Left colon (tissue), 2 donors: Measurements from ENCODE around the gene NEU4. TPM values are rescaled to one million over a fixed set of nuclear protein-coding genes. Genes with fewer than 3 reads are reported as not detected.
"Not testable (repeated sequence)": the region's sequence is repeated elsewhere in the genome, so short reads cannot be mapped to it uniquely, and the experiment has no call there.

Experiments
- ATAC-seq: fragments of 200-7000 bp; cut with Tn5 transposase; one replicate; pipeline ENCODE4 v1.9.1; 2020; ENCODE audit warnings: mild to moderate bottlenecking, moderate library complexity
- DNase-seq, 2 donors: peaks; one replicate each; pipeline ENCODE4 v3.0.0-alpha.2; 2020
- intact Hi-C, 2 donors: fragments of 100-400 bp; cut with DNase I in 1 of 2; cut with micrococcal nuclease in 1 of 2; formaldehyde crosslinking; loops; one replicate each; pipeline versions ENCODE4 v1.11.2 to v1.14.0; 2022; cut with DNase I, micrococcal nuclease
- long read RNA-seq: library from polyadenylated mRNA; unstranded; transcript quantifications from one replicate; pipeline ENCODE4 v2.0.0, GENCODE V29; 2021
- total RNA-seq, 2 donors: library from RNA; stranded (reverse); fragmentation: NEBNext Ultra II Directional; extraction: Animal tissue kit (Norgen Biotek cat#: 25700); gene quantifications; one replicate each; pipeline ENCODE4 v1.2.1, GENCODE V29; 2021
- donor health status: DM: no; HTN: no; CAD: no.
- donor health status: DM: yes; HTN: yes; CAD: no.

NEU4 gene
- 100 to 1,000 TPM in 1 of 2 donors, 10 to 100 TPM in 1; 32.3 to 124 TPM for total RNA-seq
- long read RNA-seq, transcript NEU4-204 (4 exons, 1,907 nt) = minor isoform, 9 of 130 reads
- long read RNA-seq, transcript NEU4-205 (4 exons, 2,273 nt) = major isoform, 39 of 130 reads
- long read RNA-seq, partial matches to known transcripts = 62 of 130 reads
- long read RNA-seq, other reads (novel, unspliced or antisense) = 15 of 130 reads

GRCh38 chr2:241808721-241809382 lies at the start of gene NEU4:
TSS of gene NEU4 (plus strand) at chr2:241809193. CDS start at chr2:241814485, 5,292 bp downstream.
- peak; percentile 71 for ATAC-seq
- DNase-seq = peak; percentile 59 to 91

GRCh38 chr2:241759893-241760292 lies 49.1 kb upstream of the NEU4 start:
- intact Hi-C loops, DNase-seq, ATAC-seq: not testable (repeated sequence)

More at GRCh38 chr2:241808721-241809382, at the start of gene NEU4:
- intact Hi-C loops = no loop called here

- ATAC-seq (no peak), DNase-seq (peak in 1 of 2 donors; percentile 17)
- intact Hi-C loops = no loop called here
These were observed 48.7 kb upstream of the NEU4 start for GRCh38 chr2:241760301-241760771.

GRCh38 chr2:241762321-241762932 lies 46.6 kb upstream of the NEU4 start:
- intact Hi-C loops = no loop called here
- no peak for DNase-seq
- ATAC-seq = no peak

GRCh38 chr2:241762933-241763369 lies 46.0 kb upstream of the NEU4 start:
- ATAC-seq = peak; percentile 27
- intact Hi-C loops = no loop called here
- DNase-seq = no peak

GRCh38 chr2:241763551-241764274 lies 45.3 kb upstream of the NEU4 start:
- DNase-seq (no peak), ATAC-seq (no peak)
- intact Hi-C loops = no loop called here

- DNase-seq = no peak
- no peak for ATAC-seq
- intact Hi-C loops = no loop called here
These were observed 44.4 kb upstream of the NEU4 start for GRCh38 chr2:241764275-241765241.

GRCh38 chr2:241767464-241768250 lies 41.3 kb upstream of the NEU4 start:
- ATAC-seq (no peak), DNase-seq (no peak)
- intact Hi-C loops = no loop called here

GRCh38 chr2:241768251-241768711 lies 40.7 kb upstream of the NEU4 start:
- DNase-seq = no peak
- intact Hi-C loops = no loop called here
- ATAC-seq = no peak

- intact Hi-C loops = no loop called here
- no peak for DNase-seq
- no peak for ATAC-seq
These were observed 40.1 kb upstream of the NEU4 start for GRCh38 chr2:241768850-241769249.

- no peak for DNase-seq
- ATAC-seq = no peak
- intact Hi-C loops = no loop called here
These were observed 39.2 kb upstream of the NEU4 start for GRCh38 chr2:241769819-241770184.

GRCh38 chr2:241770185-241770935 lies 38.6 kb upstream of the NEU4 start:
- ATAC-seq = no peak
- intact Hi-C loops = no loop called here
- DNase-seq = no peak

GRCh38 chr2:241770936-241771285 lies 38.1 kb upstream of the NEU4 start:
- intact Hi-C loops = no loop called here
- ATAC-seq = no peak

GRCh38 chr2:241771286-241772062 lies 37.5 kb upstream of the NEU4 start:
- intact Hi-C loops = no loop called here
- no peak for DNase-seq
- no peak for ATAC-seq

More at GRCh38 chr2:241770936-241771285, 38.1 kb upstream of the NEU4 start:
- no peak for DNase-seq

GRCh38 chr2:241772063-241772499 lies 36.9 kb upstream of the NEU4 start:
- ATAC-seq (no peak), DNase-seq (no peak)
- intact Hi-C loops = no loop called here
